ENCODE data around the gene TSPEAR.

GRCh38 chr21:44517175-44517899 is 194.0 kb downstream of the TSPEAR start:
- TF ChIP-seq, protein P1, sequence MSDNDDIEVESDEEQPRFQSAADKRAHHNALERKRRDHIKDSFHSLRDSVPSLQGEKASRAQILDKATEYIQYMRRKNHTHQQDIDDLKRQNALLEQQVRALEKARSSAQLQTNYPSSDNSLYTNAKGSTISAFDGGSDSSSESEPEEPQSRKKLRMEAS (IDR thresholded peaks at IDR 0.05), result peak; percentile 66
- TF ChIP-seq NCOR1 (IDR thresholded peaks at IDR 0.05; ENCODE audit: borderline replicate concordance, low read length), result no peak
- TF ChIP-seq ZNF598 (CRISPR knock-in tag; IDR thresholded peaks at IDR 0.05; ENCODE audit: borderline replicate concordance), result 0 out of 2 replicates have a peak, but pooled peaks have one; percentile 48
- TF ChIP-seq HDAC1 (CRISPR knock-in tag; IDR thresholded peaks at IDR 0.05), result 0 out of 2 replicates have a peak, but pooled peaks have one; percentile 19
